ENCODE results near the gene ADCY2.

Gene ADCY2

GRCh38 chr5:7683753-7684152, 287.8 kb downstream of the ADCY2 start (continued):
- TF ChIP-seq HOXC10 (CRISPR knock-in tag; IDR thresholded peaks at IDR 0.05), result no peak
- TF ChIP-seq ZNF146 (tag by site-specific recombination; IDR thresholded peaks at IDR 0.05), result no peak
- no peak for TF ChIP-seq ZNF398 (tag by site-specific recombination; IDR thresholded peaks at IDR 0.05)
- TF ChIP-seq ZNF404 (tag by site-specific recombination; IDR thresholded peaks at IDR 0.05), result no peak
- no peak for TF ChIP-seq ZNF121 (tag by site-specific recombination; IDR thresholded peaks at IDR 0.05)

- Histone ChIP-seq H3K4me1 (ENCODE audit: control insufficient read depth, insufficient read depth, low read length) (no peaks in the 10 kb centered on the region), H3K36me3 (ENCODE audit: control insufficient read depth in 2 of 2, insufficient read depth in 1 of 2, low read length in 2 of 2) (no peaks in the 10 kb centered on the region)
- POLR2A ChIA-PET, result no interaction called here
Observed at GRCh38 chr5:7684826-7685225, 288.9 kb downstream of the ADCY2 start.

GRCh38 chr5:7686794-7687193, 290.9 kb downstream of the ADCY2 start:
- no peaks in the 10 kb centered on the region for H3K4me1 ChIP-seq (ENCODE audit: control insufficient read depth, insufficient read depth, low read length)
- ChIA-PET CTCF (interaction anchor here (0.7 to 1.4 kb wide), 2 partner anchors 11 to 17 kb away, joined by 3 to 4 read pairs; no protein-coding TSS in a partner anchor), POLR2A (no interaction called here)
- TF ChIP-seq SP7 (tag by site-specific recombination; IDR thresholded peaks at IDR 0.05) (no peak), ZNF26 (tag by site-specific recombination; IDR thresholded peaks at IDR 0.05) (no peak), SCRT1 (tag by site-specific recombination; IDR thresholded peaks at IDR 0.05; ENCODE audit: borderline replicate concordance) (no peak), ZNF311 (tag by site-specific recombination; IDR thresholded peaks at IDR 0.05; ENCODE audit: borderline replicate concordance) (no peak), KLF10 (tag by site-specific recombination; IDR thresholded peaks at IDR 0.05) (no peak), ZNF654 (tag by site-specific recombination; IDR thresholded peaks at IDR 0.05; ENCODE audit: low read depth) (no peak), ZBTB17 (tag by site-specific recombination; IDR thresholded peaks at IDR 0.05) (no peak)
- no peak overlapping the region for H3K27ac ChIP-seq (ENCODE audit: extremely low read depth, low read depth, low read length)
- H3K9me3 ChIP-seq (ENCODE audit: control insufficient read depth, insufficient read depth, low read depth, low read length), result no peaks in the 10 kb centered on the region
- H3K36me3 ChIP-seq (ENCODE audit: control insufficient read depth in 2 of 2, insufficient read depth in 1 of 2, low read length in 2 of 2), result no peaks in the 10 kb centered on the region
- H3K4me3 ChIP-seq (ENCODE audit: low read depth, low read length), result no peak overlapping the region

More at GRCh38 chr5:7684826-7685225, 288.9 kb downstream of the ADCY2 start:
- H3K4me3 ChIP-seq (ENCODE audit: low read depth, low read length), result no peak overlapping the region
- H3K9me3 ChIP-seq (ENCODE audit: control insufficient read depth, insufficient read depth, low read depth, low read length), result no peaks in the 10 kb centered on the region
- no peak overlapping the region for H3K27ac ChIP-seq (ENCODE audit: extremely low read depth, low read depth, low read length)
- CTCF ChIA-PET, result interaction anchor here (0.6 kb wide), 1 partner anchor 71 kb away, joined by 3 read pairs; no protein-coding TSS in a partner anchor
- TF ChIP-seq ZNF76 (tag by site-specific recombination; IDR thresholded peaks at IDR 0.05; ENCODE audit: borderline replicate concordance, low read depth) (no peak), ZNF777 (tag by site-specific recombination; IDR thresholded peaks at IDR 0.05; ENCODE audit: borderline replicate concordance) (no peak), ZFHX2 (tag by site-specific recombination; conservative IDR thresholded peaks at IDR 0.05) (no peak), ZSCAN23 (tag by site-specific recombination; IDR thresholded peaks at IDR 0.05) (no peak), ZNF776 (tag by site-specific recombination; IDR thresholded peaks at IDR 0.05; ENCODE audit: borderline replicate concordance) (no peak), ZNF184 (tag by site-specific recombination; IDR thresholded peaks at IDR 0.05) (no peak), PRDM6 (tag by site-specific recombination; IDR thresholded peaks at IDR 0.05) (no peak)

Data from HEK293 (cell line).